CD4-positive, alpha-beta T cell treated with Interleukin-21 for 1 hour (primary cell): ENCODE measurements around the gene ADH5.
"Not testable (repeated sequence)": the region's sequence is repeated elsewhere in the genome, so short reads cannot be mapped to it uniquely, and the experiment has no call there.

Source experiments
- DNase-seq: peaks from one replicate; pipeline ENCODE4 v3.0.0-alpha.2; 2020

The ADH5 gene

GRCh38 chr4:99082192-99082591 is 6.4 kb downstream of the ADH5 start:
- DNase-seq, result no peak

GRCh38 chr4:99080869-99081268 is 7.7 kb downstream of the ADH5 start:
- DNase-seq, result not testable (repeated sequence)

GRCh38 chr4:99079625-99080295 is 8.8 kb downstream of the ADH5 start:
- DNase-seq, result no peak

- no peak for DNase-seq
Observed at GRCh38 chr4:99078931-99079624, 9.5 kb downstream of the ADH5 start.

GRCh38 chr4:99078336-99078735 is 10.3 kb downstream of the ADH5 start:
- DNase-seq, result no peak

GRCh38 chr4:99077177-99077576 is 11.4 kb downstream of the ADH5 start:
- DNase-seq, result no peak

- no peak for DNase-seq
Observed at GRCh38 chr4:99076292-99076976, 12.2 kb downstream of the ADH5 start.

- DNase-seq, result no peak
Observed at GRCh38 chr4:99074816-99075215, 13.8 kb downstream of the ADH5 start.

- no peak for DNase-seq
Observed at GRCh38 chr4:99071159-99071558, 17.4 kb downstream of the ADH5 start.

- DNase-seq, result no peak
Observed at GRCh38 chr4:99067617-99068016, 21.0 kb downstream of the ADH5 start.

- DNase-seq, result not testable (repeated sequence)
Observed at GRCh38 chr4:99065521-99065920, 23.1 kb downstream of the ADH5 start.

- DNase-seq, result no peak
Observed at GRCh38 chr4:99062120-99062519, 26.5 kb downstream of the ADH5 start.

- DNase-seq, result no peak
Observed at GRCh38 chr4:99061048-99061700, 27.4 kb downstream of the ADH5 start.

GRCh38 chr4:99059550-99059949 is 29.0 kb downstream of the ADH5 start:
- no peak for DNase-seq

- no peak for DNase-seq
Observed at GRCh38 chr4:99058228-99058627, 30.4 kb downstream of the ADH5 start.

GRCh38 chr4:99054428-99054994 is 34.1 kb downstream of the ADH5 start:
- DNase-seq, result no peak

- no peak for DNase-seq
Observed at GRCh38 chr4:99052902-99053301, 35.7 kb downstream of the ADH5 start.

GRCh38 chr4:99047710-99048109 is 40.9 kb downstream of the ADH5 start:
- DNase-seq, result no peak

- peak; percentile 61 for DNase-seq
Observed at GRCh38 chr4:99043346-99043745, 45.2 kb downstream of the ADH5 start.

GRCh38 chr4:99038213-99038612 is 50.4 kb downstream of the ADH5 start:
- no peak for DNase-seq

- DNase-seq, result no peak
Observed at GRCh38 chr4:99033956-99034355, 54.6 kb downstream of the ADH5 start.

- no peak for DNase-seq
Observed at GRCh38 chr4:99029852-99030251, 58.7 kb downstream of the ADH5 start.

- no peak for DNase-seq
Observed at GRCh38 chr4:99029018-99029735, 59.4 kb downstream of the ADH5 start.
